Neutrophil (primary cell): Measurements from ENCODE around the gene COL18A1.
A peak's percentile ranks its signal among the peaks of the same experiment; 100 is the strongest.

Experiments used
- H3K27ac ChIP-seq: fragments of 200-600 bp; sonication (generic); 2 replicates; pipeline ENCODE4 v1.5.1; 2016; ENCODE audit warnings: mild to moderate bottlenecking, moderate library complexity
- H3K27me3 ChIP-seq: fragments of 200-600 bp; sonication (generic); 2 replicates; pipeline ENCODE4 v1.6.0; 2016; ENCODE audit warnings: mild to moderate bottlenecking
- H3K36me3 ChIP-seq: fragments of 200-600 bp; sonication (generic); 2 replicates; pipeline ENCODE4 v1.5.1; 2017
- H3K4me1 ChIP-seq, 2 experiments: fragments of 200-600 bp in 1 of 2; sonication (generic) in 1 of 2; 1 replicate in 1 of 2; 2 replicates in 1 of 2; pipeline versions ENCODE4 v1.5.1 to v1.6.1; 2013 to 2016; ENCODE audit warnings: low read depth in 1 of 2, low read length in 1 of 2, mild to moderate bottlenecking in 1 of 2, moderate library complexity in 1 of 2; ENCODE audit not compliant: control insufficient read depth in 1 of 2, insufficient read depth in 1 of 2
- H3K4me3 ChIP-seq, 2 experiments: fragments of 200-600 bp in 1 of 2; sonication (generic) in 1 of 2; 1 replicate in 1 of 2; 2 replicates in 1 of 2; pipeline ENCODE4 v1.5.1; 2013 to 2016; ENCODE audit warnings: low read depth in 1 of 2, low read length in 1 of 2, mild to moderate bottlenecking in 1 of 2, moderate library complexity in 1 of 2
- H3K9me3 ChIP-seq: fragments of 200-600 bp; sonication (generic); 2 replicates; pipeline ENCODE4 v1.5.1; 2016
- CTCF ChIP-seq: fragments of 200-600 bp; sonication (generic); IDR thresholded peaks from 2 replicates; pipeline ENCODE4 v1.5.1; 2016; ENCODE audit warnings: antibody characterized with exemption

The COL18A1 gene

GRCh38 chr21:45481977-45482898 is 77.3 kb downstream of the COL18A1 start:
- Histone ChIP-seq H3K27me3 (no peaks in the 10 kb centered on the region), H3K36me3 (peaks cover 5% of the 10 kb centered on the region), H3K27ac (peak overlapping the region; percentile 97), H3K4me1 (peaks cover 64 to 74% of the 10 kb centered on the region in 2 experiments), H3K9me3 (no peaks in the 10 kb centered on the region), H3K4me3 (peak overlapping the region; percentile 42 to 65)
- no peak for TF ChIP-seq CTCF

DNA sequence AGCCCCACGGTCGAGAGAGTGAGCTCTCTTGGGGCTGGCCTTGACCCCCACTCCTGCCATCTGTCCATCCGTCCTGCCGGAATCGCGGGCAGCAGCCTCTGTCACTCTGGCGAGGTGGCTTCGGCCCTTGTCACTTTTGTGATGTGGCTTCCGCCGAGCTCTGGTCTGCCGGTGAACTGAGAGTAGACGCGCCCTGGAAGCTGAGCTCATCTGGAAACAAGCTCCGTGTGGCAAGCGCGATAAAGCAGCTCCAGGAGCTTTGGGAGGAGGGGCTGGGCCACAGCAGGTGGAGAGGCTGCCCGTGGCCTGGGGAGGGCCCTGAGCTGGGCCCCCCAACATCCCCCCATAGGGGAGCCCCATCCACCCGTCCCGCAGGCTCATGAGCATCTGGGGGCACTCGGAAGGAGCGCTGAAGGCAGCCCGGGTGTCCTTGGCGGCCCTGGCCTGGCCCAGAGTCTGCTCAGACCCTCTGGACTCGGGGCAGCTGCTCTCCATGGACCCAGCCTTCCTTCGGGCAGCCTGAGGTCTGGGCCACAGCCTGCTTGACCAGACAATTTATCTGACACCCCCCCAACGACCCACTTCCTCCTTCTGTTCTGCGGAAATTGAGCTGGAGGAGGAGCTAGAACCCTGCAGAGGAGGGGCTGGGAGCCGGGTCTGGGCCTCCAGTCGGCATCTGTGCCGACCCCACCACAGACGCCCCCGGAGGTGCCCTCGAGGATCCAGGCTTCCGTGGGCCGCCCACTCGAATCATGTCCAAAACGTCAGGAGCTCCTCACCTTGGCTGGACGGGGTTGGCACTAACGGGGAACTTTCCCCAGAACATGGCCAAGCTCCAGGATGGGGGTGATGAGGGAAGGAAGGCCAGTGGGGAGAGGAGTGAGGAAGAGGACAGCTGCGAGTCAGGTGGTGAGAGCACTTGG is 78.2 kb downstream of the COL18A1 start:
- H3K27ac ChIP-seq = peak overlapping the region; percentile 97
- no peaks in the 10 kb centered on the region for H3K9me3 ChIP-seq
- H3K27me3 ChIP-seq = no peaks in the 10 kb centered on the region
- TF ChIP-seq CTCF = no peak
- peaks cover 12% of the 10 kb centered on the region for H3K36me3 ChIP-seq
- peak overlapping the region; percentile 42 to 65 for H3K4me3 ChIP-seq
- peaks cover 54 to 74% of the 10 kb centered on the region in 2 experiments for H3K4me1 ChIP-seq

DNA sequence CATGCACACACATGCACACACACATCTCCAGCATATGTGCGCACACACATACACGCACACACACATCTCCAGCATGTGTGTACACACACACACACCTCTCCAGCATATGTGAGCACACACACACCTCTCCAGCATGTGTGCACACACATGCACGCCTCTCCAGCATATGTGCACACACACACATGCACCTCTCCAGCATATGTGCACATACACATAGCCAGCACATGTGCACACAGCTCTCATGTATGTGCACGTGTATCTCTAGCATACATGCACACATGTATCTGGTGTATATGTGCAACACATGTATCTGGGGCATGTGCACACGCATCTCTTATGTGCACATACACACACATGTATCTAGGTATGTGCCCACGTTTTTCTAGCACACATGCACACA is 79.4 kb downstream of the COL18A1 start:
- no peaks in the 10 kb centered on the region for H3K9me3 ChIP-seq
- no peaks in the 10 kb centered on the region for H3K27me3 ChIP-seq
- H3K4me3 ChIP-seq = no peak overlapping the region
- H3K27ac ChIP-seq = no peak overlapping the region
- no peak for TF ChIP-seq CTCF
- peaks cover 13% of the 10 kb centered on the region for H3K36me3 ChIP-seq
- H3K4me1 ChIP-seq = peaks cover 50 to 74% of the 10 kb centered on the region in 2 experiments

GRCh38 chr21:45485686-45486442 is 80.9 kb downstream of the COL18A1 start:
- Histone ChIP-seq H3K4me1 (peaks cover 47 to 72% of the 10 kb centered on the region in 2 experiments), H3K4me3 (no peak overlapping the region), H3K36me3 (peaks cover 14% of the 10 kb centered on the region), H3K9me3 (no peaks in the 10 kb centered on the region), H3K27me3 (no peaks in the 10 kb centered on the region), H3K27ac (peak overlapping the region; percentile 29)
- no peak for TF ChIP-seq CTCF
